IMR-90 (cell line): Measurements from ENCODE around the gene MAFB. TPM values are rescaled to one million over a fixed set of nuclear protein-coding genes. Genes with fewer than 3 reads are reported as not detected.
A peak's percentile ranks its signal among the peaks of the same experiment; 100 is the strongest.

ENCODE experiments used
- ATAC-seq: fragments of 200-7000 bp; cut with Tn5 transposase; 2 replicates; pipeline ENCODE4 v1.9.1; 2020; ENCODE audit warnings: low read depth, mild to moderate bottlenecking, moderate library complexity
- BruUV-seq: library from RNA; stranded (reverse); fragments of 400-500 nt; replicated peaks from 2 replicates; lab custom pipeline; 2021; lab: Mats Ljungman, UMichigan
- CTCF ChIA-PET: fragments of 300-600 bp; formaldehyde crosslinking; extraction: SDS; loops from one replicate; lab custom pipeline; 2021; ENCODE audit warnings: antibody characterized with exemption; lab: Yijun Ruan, JAX
- POLR2A ChIA-PET: fragments of 300-600 bp; sonication (Branson Sonifier 250); formaldehyde crosslinking; loops from one replicate; lab custom pipeline; 2022; ENCODE audit warnings: antibody characterized with exemption; ENCODE audit not compliant: unreplicated experiment; lab: Charles Lee
- DNase-seq: peaks from one replicate; pipeline ENCODE4 v3.0.0; 2013
- H2AFZ ChIP-seq: replicated peaks from 2 replicates; pipeline ENCODE3; 2013; ENCODE audit warnings: low read length, mild to moderate bottlenecking; ENCODE audit not compliant: poor library complexity
- H2AK5ac ChIP-seq: 2 replicates; pipeline ENCODE4 v1.6.1; 2013; ENCODE audit warnings: low read depth, low read length, inconsistent platforms
- H2AK9ac ChIP-seq: replicated peaks from 2 replicates; pipeline ENCODE3; 2013; ENCODE audit warnings: mild to moderate bottlenecking, low read depth, low read length, moderate library complexity; ENCODE audit not compliant: poor library complexity
- H2BK120ac ChIP-seq: 2 replicates; pipeline ENCODE4 v1.6.1; 2013; ENCODE audit warnings: low read depth, low read length, inconsistent platforms
- H2BK15ac ChIP-seq: 3 replicates; pipeline ENCODE4 v1.6.1; 2013; ENCODE audit warnings: low read depth, low read length, inconsistent platforms
- H2BK20ac ChIP-seq: 2 replicates; pipeline ENCODE4 v1.6.1; 2013; ENCODE audit warnings: low read depth, mild to moderate bottlenecking, inconsistent platforms, low read length, moderate library complexity
- H2BK5ac ChIP-seq: 2 replicates; pipeline ENCODE4 v1.6.1; 2013; ENCODE audit warnings: mild to moderate bottlenecking, low read depth, low read length, inconsistent platforms; ENCODE audit not compliant: poor library complexity, severe bottlenecking
- H3K14ac ChIP-seq: replicated peaks from 2 replicates; pipeline ENCODE4 v1.6.1; 2013; ENCODE audit warnings: low read depth, low read length, inconsistent platforms
- H3K18ac ChIP-seq: 2 replicates; pipeline ENCODE4 v1.6.1; 2013; ENCODE audit warnings: low read depth, low read length, control low read depth
- H3K23ac ChIP-seq: 2 replicates; pipeline ENCODE4 v1.6.1; 2013; ENCODE audit warnings: low read depth, low read length, inconsistent platforms
- H3K27ac ChIP-seq: 2 replicates; pipeline ENCODE4 v1.5.1; 2013; ENCODE audit warnings: mild to moderate bottlenecking, control low read depth, low read length; ENCODE audit not compliant: insufficient read depth
- H3K27me3 ChIP-seq: 2 replicates; pipeline ENCODE4 v1.6.1; 2013; ENCODE audit warnings: low read length; ENCODE audit not compliant: control insufficient read depth, insufficient read depth
- H3K36me3 ChIP-seq: 2 replicates; pipeline ENCODE4 v1.6.1; 2013; ENCODE audit warnings: low read length, mixed read lengths; ENCODE audit not compliant: control insufficient read depth, insufficient read depth
- H3K4ac ChIP-seq: 2 replicates; pipeline ENCODE4 v1.6.1; 2013; ENCODE audit warnings: low read depth, low read length, inconsistent platforms
- H3K4me1 ChIP-seq: 2 replicates; pipeline ENCODE4 v1.6.1; 2013; ENCODE audit warnings: low read length, mixed read lengths; ENCODE audit not compliant: control insufficient read depth, insufficient read depth
- H3K4me2 ChIP-seq: 2 replicates; pipeline ENCODE4 v1.6.1; 2013; ENCODE audit warnings: low read depth, mild to moderate bottlenecking, control low read depth, low read length, moderate library complexity
- H3K4me3 ChIP-seq: 2 replicates; pipeline ENCODE4 v1.5.1; 2013; ENCODE audit warnings: low read depth, mild to moderate bottlenecking, control low read depth, low read length, moderate library complexity; ENCODE audit not compliant: insufficient read depth
- H3K56ac ChIP-seq: 2 replicates; pipeline ENCODE4 v1.6.1; 2013; ENCODE audit warnings: low read length, inconsistent platforms; ENCODE audit not compliant: insufficient read depth; ENCODE audit errors: extremely low read depth
- H3K79me1 ChIP-seq, 2 experiments: 2 replicates each; pipeline ENCODE4 v1.6.1; 2013; ENCODE audit warnings: low read length in 2 of 2, inconsistent platforms in 1 of 2, low read depth in 1 of 2
- H3K9ac ChIP-seq: 2 replicates; pipeline ENCODE4 v1.6.1; 2013; ENCODE audit warnings: low read depth, low read length, control low read depth
- H3K9me1 ChIP-seq: 2 replicates; pipeline ENCODE4 v1.6.1; 2013; ENCODE audit warnings: low read length, inconsistent platforms; ENCODE audit not compliant: insufficient read depth
- H3K9me3 ChIP-seq: 2 replicates; pipeline ENCODE4 v1.6.1; 2013; ENCODE audit warnings: low read length; ENCODE audit not compliant: control insufficient read depth, insufficient read depth
- H4K20me1 ChIP-seq: 2 replicates; pipeline ENCODE4 v1.6.1; 2013; ENCODE audit warnings: low read length, inconsistent platforms; ENCODE audit not compliant: insufficient read depth
- H4K5ac ChIP-seq: 2 replicates; pipeline ENCODE4 v1.6.1; 2013; ENCODE audit warnings: mild to moderate bottlenecking, low read depth, low read length, control low read depth
- H4K8ac ChIP-seq, 2 experiments: 2 replicates each; pipeline ENCODE4 v1.6.1; 2013; ENCODE audit warnings: low read depth in 2 of 2, low read length in 2 of 2, control low read depth in 1 of 2, inconsistent platforms in 1 of 2
- H4K91ac ChIP-seq: 2 replicates; pipeline ENCODE4 v1.6.1; 2013; ENCODE audit warnings: low read depth, low read length, inconsistent platforms; ENCODE audit not compliant: insufficient read depth
- CHD1 ChIP-seq: IDR thresholded peaks from 2 replicates; pipeline ENCODE4 v1.6.1; 2012; ENCODE audit warnings: low read depth, low read length, improper control_type of control experiment
- MAFK ChIP-seq: IDR thresholded peaks from 2 replicates; pipeline ENCODE4 v1.6.1; 2012; ENCODE audit warnings: low read depth, low read length, improper control_type of control experiment
- MAZ ChIP-seq: IDR thresholded peaks from 2 replicates; pipeline ENCODE4 v1.6.1; 2012; ENCODE audit warnings: low read depth, mild to moderate bottlenecking, low read length, improper control_type of control experiment, moderate library complexity, borderline replicate concordance
- MXI1 ChIP-seq: IDR thresholded peaks from 2 replicates; pipeline ENCODE4 v1.6.1; 2012; ENCODE audit warnings: low read depth, mild to moderate bottlenecking, low read length, moderate library complexity, borderline replicate concordance
- SMC3 ChIP-seq: fragments of 150-350 bp; IDR thresholded peaks from 2 replicates; pipeline ENCODE4 v1.6.1; 2016; ENCODE audit warnings: low read depth, mild to moderate bottlenecking, antibody characterized with exemption, low read length, moderate library complexity
- WGBS, 2 experiments: methylation state at CpG; one replicate each; pipeline versions ENCODE4 v1.1.5 to v1.1.7; 2013; ENCODE audit warnings: missing lambda C conversion rate in 2 of 2; ENCODE audit not compliant: insufficient read length in 1 of 2; ENCODE audit errors: extremely low coverage in 2 of 2; 5-methylcytosine and 5-hydroxymethylcytosine counted together
- dilution Hi-C: fragments of 300-500 bp; cut with HindIII; formaldehyde crosslinking; loops from one replicate; pipeline ENCODE4 v1.14.3; 2018; ENCODE audit warnings: low sequenced_read_pairs; ENCODE audit not compliant: unreplicated experiment
- in situ Hi-C: fragments of 300-500 bp; cut with MboI; formaldehyde crosslinking; loops from 3 replicates; pipeline ENCODE4 v1.14.3; 2019; ENCODE audit warnings: low sequenced_read_pairs, inconsistent platforms, mixed read lengths
- intact Hi-C: fragments of 100-400 bp; cut with micrococcal nuclease; formaldehyde crosslinking; loops from 2 replicates; pipeline ENCODE4 v1.10.0; 2022
- polyA plus RNA-seq, 3 experiments: library from polyadenylated mRNA; depleted of rRNA; stranded (reverse); fragments of >200 nt; gene quantifications; 2 replicates each; pipeline ENCODE4 v1.2.3, GENCODE V29; 2012; ENCODE audit warnings: low replicate concordance in 1 of 3
- total RNA-seq: library from RNA; depleted of rRNA; stranded (reverse); fragments of >200 nt; gene quantifications from 2 replicates; pipeline ENCODE4 v1.2.3, GENCODE V29; 2012

Gene MAFB
- total and polyA plus RNA-seq, 2 of the 4 experiments (the other 2 are of a cell fraction) = 0.07 TPM; not detected in 1

- Histone ChIP-seq H3K9ac (0 out of 2 replicates have a peak overlapping the region, but pooled peaks have one; percentile 5), H4K5ac (no peak overlapping the region), H2BK120ac (no peak overlapping the region), H4K91ac (no peak overlapping the region), H2BK5ac (no peak overlapping the region), H3K14ac (no peak overlapping the region), H2BK20ac (no peak overlapping the region), H3K4ac (no peak overlapping the region), H3K9me1 (no peaks in the 10 kb centered on the region), H4K20me1 (no peaks in the 10 kb centered on the region), H3K27ac (no peak overlapping the region), H3K4me3 (peak overlapping the region; percentile 44), H3K27me3 (peaks cover 78% of the 10 kb centered on the region), H3K56ac (no peak overlapping the region), H2AK5ac (no peak overlapping the region), H3K4me2 (peak overlapping the region; percentile 78), H2AK9ac (no peak overlapping the region), H4K8ac (no peak overlapping the region), H3K18ac (no peak overlapping the region), H3K23ac (peak overlapping the region; percentile 84; the same call in 1 of the 2 replicates), H2BK15ac (no peak overlapping the region), H3K36me3 (no peaks in the 10 kb centered on the region), H3K79me1 (no peaks in the 10 kb centered on the region), H2AFZ (peak overlapping the region; percentile 89), H3K4me1 (peaks cover 7% of the 10 kb centered on the region; the same call in 1 of the 2 replicates), H3K9me3 (no peaks in the 10 kb centered on the region)
- no peak for TF ChIP-seq CHD1
- TF ChIP-seq MAFK = no peak
- TF ChIP-seq SMC3 = no peak
- TF ChIP-seq MXI1 = no peak
- no peak for TF ChIP-seq MAZ
- BruUV-seq = no TSS peak
- intact Hi-C loops = loop anchor here (1.0 to 5.0 kb wide), 3 partner anchors 259 to 1419 kb away; no protein-coding TSS in a partner anchor
- ATAC-seq (peak; percentile 2), DNase-seq (peak; percentile 1)
- in situ Hi-C loops = loop anchor here (25.0 kb wide), 1 partner anchor 801 kb away; no protein-coding TSS in a partner anchor
- CTCF ChIA-PET = interaction anchor here (1.6 kb wide), 1 partner anchor 109 kb away, joined by 4 read pairs; no protein-coding TSS in a partner anchor
- POLR2A ChIA-PET = interaction anchor here (0.6 kb wide), 1 partner anchor 651 kb away, joined by 4 read pairs; no protein-coding TSS in a partner anchor
- WGBS, 2 experiments = 2% methylated on average over 52 of the region's 120 CpGs; no CpG with 5 or more reads in 1 of the 2 experiments
- dilution Hi-C loops = no loop called here
These were observed 622 bp downstream of the MAFB start for GRCh38 chr20:40688129-40689099.
